HCT116 (cell line): Measurements from ENCODE around the gene NT5C3A. TPM values are rescaled to one million over a fixed set of nuclear protein-coding genes. Genes with fewer than 3 reads are reported as not detected.

Source experiments
- ATAC-seq: fragments of 200-7000 bp; cut with Tn5 transposase; 2 replicates; pipeline ENCODE4 v1.9.1; 2020; ENCODE audit warnings: mild to moderate bottlenecking, moderate library complexity
- BruUV-seq: library from RNA; stranded (reverse); fragments of 400-500 nt; replicated peaks from 2 replicates; lab custom pipeline; 2021; lab: Mats Ljungman, UMichigan
- CTCF ChIA-PET: fragments of 300-600 bp; sonication (Branson Sonifier 250); formaldehyde crosslinking; loops from one replicate; lab custom pipeline; 2021; ENCODE audit warnings: antibody characterized with exemption; lab: Charles Lee
- POLR2A ChIA-PET: fragments of 300-600, 350-600 bp; sonication (Branson Sonifier 250); formaldehyde crosslinking; loops from one replicate; lab custom pipeline; 2021; ENCODE audit warnings: antibody characterized with exemption; lab: Charles Lee
- RAD21 ChIA-PET, 2 experiments: fragments of 300-600 bp; sonication (Branson Sonifier 250); formaldehyde crosslinking; loops; one replicate each; lab custom pipeline; 2023; ENCODE audit warnings: low total read pairs in 2 of 2; ENCODE audit not compliant: uncharacterized antibody in 2 of 2, unreplicated experiment in 2 of 2, low non-redundant PET in 1 of 2; lab: Charles Lee
- DNase-seq: peaks from one replicate; pipeline ENCODE4 v3.0.0-alpha.2; 2010; ENCODE audit warnings: low read depth, low spot score
- H2AFZ ChIP-seq: fragments of 200-600 bp; shearing (Covaris generic), sonication (generic); 2 replicates; pipeline ENCODE4 v1.6.1; 2017; ENCODE audit warnings: low read depth, mixed run types, mixed read lengths, antibody characterized with exemption, low read length; ENCODE audit not compliant: poor library complexity, severe bottlenecking
- H3K27ac ChIP-seq: 2 replicates; pipeline ENCODE4 v1.5.1; 2012; ENCODE audit warnings: low read depth, low read length
- H3K27me3 ChIP-seq: fragments of 200-600 bp; sonication (generic); 2 replicates; pipeline ENCODE4 v1.6.1; 2016; ENCODE audit warnings: mixed run types, low read length, mixed read lengths; ENCODE audit not compliant: insufficient read depth
- H3K36me3 ChIP-seq, 2 experiments: fragments of 200-500 bp in 1 of 2; fragments of 200-600 bp in 1 of 2; sonication (Bioruptor generic) in 1 of 2; sonication (generic) in 1 of 2; 2 replicates each; pipeline versions ENCODE4 v1.5.1 to v1.6.1; 2014 to 2016; ENCODE audit warnings: low read length in 2 of 2, inconsistent platforms in 1 of 2, mixed read lengths in 1 of 2, mixed run types in 1 of 2; ENCODE audit not compliant: insufficient read depth in 2 of 2, control insufficient read depth in 1 of 2
- H3K4me1 ChIP-seq, 2 experiments: fragments of 200-600 bp in 1 of 2; sonication (generic) in 1 of 2; 2 replicates each; pipeline versions ENCODE4 v1.5.1 to v1.6.1; 2012 to 2017; ENCODE audit warnings: low read length in 2 of 2, inconsistent platforms in 1 of 2, mild to moderate bottlenecking in 1 of 2, mixed read lengths in 1 of 2, mixed run types in 1 of 2, moderate library complexity in 1 of 2; ENCODE audit not compliant: insufficient read depth in 2 of 2, control insufficient read depth in 1 of 2
- H3K4me2 ChIP-seq: fragments of 200-600 bp; sonication (generic); 2 replicates; pipeline ENCODE4 v1.6.1; 2017; ENCODE audit warnings: mixed run types, low read length, mixed read lengths
- H3K4me3 ChIP-seq, 2 experiments: fragments of 200-600 bp in 1 of 2; sonication (generic) in 1 of 2; replicated peaks in 1 of 2; 2 replicates each; pipeline ENCODE4 v1.5.1; 2011 to 2016; ENCODE audit warnings: low read length in 2 of 2, control low read depth in 1 of 2, low read depth in 1 of 2, mild to moderate bottlenecking in 1 of 2, mixed read lengths in 1 of 2, mixed run types in 1 of 2
- H3K79me2 ChIP-seq: fragments of 200-600 bp; sonication (generic); 2 replicates; pipeline ENCODE4 v1.6.1; 2017; ENCODE audit warnings: mild to moderate bottlenecking, mixed run types, low read length, moderate library complexity, mixed read lengths; ENCODE audit not compliant: insufficient read depth
- H3K9ac ChIP-seq: fragments of 200-600 bp; sonication (generic); 2 replicates; pipeline ENCODE4 v1.6.1; 2016; ENCODE audit warnings: low read length, mixed read lengths
- H3K9me2 ChIP-seq: fragments of 200-600 bp; sonication (generic), shearing (Covaris generic); 2 replicates; pipeline ENCODE4 v1.6.1; 2017; ENCODE audit warnings: mixed run types, mild to moderate bottlenecking, moderate library complexity; ENCODE audit not compliant: insufficient read depth
- H3K9me3 ChIP-seq, 2 experiments: fragments of 200-500 bp in 1 of 2; fragments of 200-600 bp in 1 of 2; sonication (Bioruptor generic) in 1 of 2; sonication (generic) in 1 of 2; 2 replicates each; pipeline ENCODE4 v1.6.1; 2014 to 2017; ENCODE audit warnings: low read length in 2 of 2, mixed read lengths in 2 of 2, inconsistent platforms in 1 of 2, low read depth in 1 of 2, mild to moderate bottlenecking in 1 of 2, mixed run types in 1 of 2, moderate library complexity in 1 of 2; ENCODE audit not compliant: control insufficient read depth in 1 of 2, insufficient read depth in 1 of 2
- H4K20me1 ChIP-seq: fragments of 200-600 bp; sonication (generic), shearing (Covaris generic); 2 replicates; pipeline ENCODE4 v1.6.1; 2017; ENCODE audit warnings: mixed run types, mild to moderate bottlenecking, moderate library complexity; ENCODE audit not compliant: insufficient read depth
- CBX3 ChIP-seq: IDR thresholded peaks from 2 replicates; pipeline ENCODE4 v1.6.1; 2012; ENCODE audit warnings: low read depth
- EGR1 ChIP-seq: IDR thresholded peaks from 2 replicates; pipeline ENCODE4 v1.6.1; 2012; ENCODE audit warnings: low read depth
- EZH2 ChIP-seq: fragments of 200-600 bp; sonication (generic); IDR thresholded peaks from 2 replicates; pipeline ENCODE4 v1.6.1; 2017; ENCODE audit warnings: antibody characterized with exemption, mixed run types
- EZH2phosphoT487 ChIP-seq: fragments of 200-600 bp; IDR thresholded peaks from 2 replicates; pipeline ENCODE4 v1.6.1; 2018; ENCODE audit warnings: antibody characterized with exemption, borderline replicate concordance
- FOSL1 ChIP-seq: IDR thresholded peaks from 2 replicates; pipeline ENCODE4 v1.6.1; 2012; ENCODE audit warnings: low read depth
- JUND ChIP-seq: IDR thresholded peaks from 2 replicates; pipeline ENCODE4 v1.6.1; 2012
- POLR2A ChIP-seq: IDR thresholded peaks from 2 replicates; pipeline ENCODE4 v1.7.0; 2011; ENCODE audit warnings: borderline replicate concordance; ENCODE audit not compliant: insufficient read depth, insufficient read length; ENCODE audit errors: extremely low read depth
- POLR2AphosphoS5 ChIP-seq: IDR thresholded peaks from 2 replicates; pipeline ENCODE4 v1.6.1; 2011; ENCODE audit warnings: mild to moderate bottlenecking, low read depth, low read length, moderate library complexity
- RAD21 ChIP-seq: IDR thresholded peaks from 2 replicates; pipeline ENCODE4 v1.6.1; 2012; ENCODE audit warnings: low read depth, mild to moderate bottlenecking
- SIN3A ChIP-seq: IDR thresholded peaks from 2 replicates; pipeline ENCODE4 v1.6.1; 2012; ENCODE audit warnings: low read depth
- SRF ChIP-seq: IDR thresholded peaks from 2 replicates; pipeline ENCODE4 v1.6.1; 2012; ENCODE audit warnings: low read depth
- TCF7L2 ChIP-seq: IDR thresholded peaks from 2 replicates; pipeline ENCODE4 v1.7.0; 2011; ENCODE audit warnings: borderline replicate concordance, inconsistent platforms; ENCODE audit not compliant: insufficient read depth, insufficient read length; ENCODE audit errors: extremely low read depth
- ZBTB33 ChIP-seq: IDR thresholded peaks from 2 replicates; pipeline ENCODE4 v1.6.1; 2011; ENCODE audit warnings: mild to moderate bottlenecking, low read length, moderate library complexity; ENCODE audit not compliant: insufficient replicate concordance; ENCODE audit errors: extremely low read depth
- ZFX ChIP-seq: fragments of 450-650 bp; IDR thresholded peaks from 2 replicates; pipeline ENCODE4 v1.6.1; 2017
- ZNF274 ChIP-seq: fragments of 200-500 bp; sonication (Bioruptor generic); IDR thresholded peaks from 2 replicates; pipeline ENCODE4 v1.6.1; 2014; ENCODE audit warnings: mild to moderate bottlenecking, low read depth, low read length, inconsistent platforms
- intact Hi-C: fragments of 100-400 bp; cut with micrococcal nuclease; formaldehyde crosslinking; loops from 2 replicates; pipeline ENCODE4 v1.10.0; 2022
- total RNA-seq: library from RNA; stranded (reverse); gene quantifications from one replicate; pipeline ENCODE4 v1.2.1, GENCODE V29; 2021; ENCODE audit not compliant: unreplicated experiment
- TF ChIP-seq, protein P1 (sequence below): IDR thresholded peaks from 2 replicates; pipeline ENCODE4 v1.6.1; 2012; ENCODE audit warnings: low read depth

NT5C3A gene
- total RNA-seq, 1 experiment from 2014 or later, result 32.5 TPM

DNA sequence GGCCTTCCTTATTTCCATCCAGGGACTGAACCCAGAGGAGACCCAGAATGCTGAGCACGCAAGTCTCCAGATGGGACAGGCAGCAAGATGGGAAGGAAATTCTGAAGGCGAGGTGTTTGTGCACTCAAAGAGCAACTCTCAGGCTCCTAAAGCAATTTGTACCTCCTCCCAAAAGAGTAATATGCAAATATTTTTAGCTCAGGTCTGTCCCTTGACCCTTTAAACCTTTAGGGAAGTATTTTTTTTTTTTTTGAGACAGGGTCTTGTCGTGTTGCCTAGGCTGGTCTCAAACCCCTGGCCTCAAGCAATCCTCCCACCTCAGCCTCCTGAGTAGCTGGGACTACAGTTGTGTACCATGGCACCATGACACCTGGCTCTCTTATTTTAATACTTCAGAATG, 38.2 kb upstream of the NT5C3A start:
- Histone ChIP-seq H3K9me2 (no peaks in the 10 kb centered on the region), H3K4me1 (no peaks in the 10 kb centered on the region), H3K79me2 (peaks cover 48% of the 10 kb centered on the region), H3K36me3 (peaks cover 34 to 38% of the 10 kb centered on the region in 2 experiments; a peak in 3 of 4 replicates), H3K9ac (no peak overlapping the region), H4K20me1 (no peaks in the 10 kb centered on the region), H3K27ac (no peak overlapping the region), H3K4me3 (no peak overlapping the region), H3K9me3 (no peaks in the 10 kb centered on the region), H3K27me3 (no peaks in the 10 kb centered on the region), H2AFZ (no peak overlapping the region), H3K4me2 (no peak overlapping the region)
- DNase-seq (no peak), ATAC-seq (no peak)
- no peak for TF ChIP-seq POLR2A
- no peak for TF ChIP-seq FOSL1
- TF ChIP-seq ZFX, result no peak
- no peak for TF ChIP-seq SRF
- no peak for TF ChIP-seq JUND
- TF ChIP-seq EZH2, result no peak
- TF ChIP-seq CBX3, result no peak
- no peak for TF ChIP-seq ZNF274
- TF ChIP-seq POLR2AphosphoS5, result no peak
- TF ChIP-seq, protein P1, sequence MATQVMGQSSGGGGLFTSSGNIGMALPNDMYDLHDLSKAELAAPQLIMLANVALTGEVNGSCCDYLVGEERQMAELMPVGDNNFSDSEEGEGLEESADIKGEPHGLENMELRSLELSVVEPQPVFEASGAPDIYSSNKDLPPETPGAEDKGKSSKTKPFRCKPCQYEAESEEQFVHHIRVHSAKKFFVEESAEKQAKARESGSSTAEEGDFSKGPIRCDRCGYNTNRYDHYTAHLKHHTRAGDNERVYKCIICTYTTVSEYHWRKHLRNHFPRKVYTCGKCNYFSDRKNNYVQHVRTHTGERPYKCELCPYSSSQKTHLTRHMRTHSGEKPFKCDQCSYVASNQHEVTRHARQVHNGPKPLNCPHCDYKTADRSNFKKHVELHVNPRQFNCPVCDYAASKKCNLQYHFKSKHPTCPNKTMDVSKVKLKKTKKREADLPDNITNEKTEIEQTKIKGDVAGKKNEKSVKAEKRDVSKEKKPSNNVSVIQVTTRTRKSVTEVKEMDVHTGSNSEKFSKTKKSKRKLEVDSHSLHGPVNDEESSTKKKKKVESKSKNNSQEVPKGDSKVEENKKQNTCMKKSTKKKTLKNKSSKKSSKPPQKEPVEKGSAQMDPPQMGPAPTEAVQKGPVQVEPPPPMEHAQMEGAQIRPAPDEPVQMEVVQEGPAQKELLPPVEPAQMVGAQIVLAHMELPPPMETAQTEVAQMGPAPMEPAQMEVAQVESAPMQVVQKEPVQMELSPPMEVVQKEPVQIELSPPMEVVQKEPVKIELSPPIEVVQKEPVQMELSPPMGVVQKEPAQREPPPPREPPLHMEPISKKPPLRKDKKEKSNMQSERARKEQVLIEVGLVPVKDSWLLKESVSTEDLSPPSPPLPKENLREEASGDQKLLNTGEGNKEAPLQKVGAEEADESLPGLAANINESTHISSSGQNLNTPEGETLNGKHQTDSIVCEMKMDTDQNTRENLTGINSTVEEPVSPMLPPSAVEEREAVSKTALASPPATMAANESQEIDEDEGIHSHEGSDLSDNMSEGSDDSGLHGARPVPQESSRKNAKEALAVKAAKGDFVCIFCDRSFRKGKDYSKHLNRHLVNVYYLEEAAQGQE, result no peak
- TF ChIP-seq EZH2phosphoT487, result no peak
- no peak for TF ChIP-seq SIN3A
- no peak for TF ChIP-seq EGR1
- TF ChIP-seq TCF7L2, result no peak
- no peak for TF ChIP-seq RAD21
- TF ChIP-seq ZBTB33, result no peak
- intact Hi-C loops, result loop anchor here (10.0 kb wide), 1 partner anchor 596 kb away; no protein-coding TSS in a partner anchor
- RAD21 ChIA-PET, result no interaction called here
- POLR2A ChIA-PET, result no interaction called here
- CTCF ChIA-PET, result interaction anchor here (0.9 kb wide), 1 partner anchor 8 kb away, joined by 3 read pairs; the partner anchor contains the start of gene RP9
- no TSS peak for BruUV-seq
